Lower lobe of right lung (tissue), 2 donors: ENCODE data around the gene PNKP. TPM values are rescaled to one million over a fixed set of nuclear protein-coding genes. Genes with fewer than 3 reads are reported as not detected.

ENCODE experiments used
- ATAC-seq, 2 donors: fragments of 200-7000 bp; cut with Tn5 transposase; one replicate each; pipeline ENCODE4 v1.9.1; 2020 to 2022; ENCODE audit warnings: mild to moderate bottlenecking in 2 of 2, moderate library complexity in 2 of 2
- DNase-seq: peaks from one replicate; pipeline ENCODE4 v3.0.0-alpha.2; 2020
- H3K27ac ChIP-seq: fragments of 200-600 bp; one replicate; pipeline ENCODE4 v1.8.0; 2022
- H3K27me3 ChIP-seq: fragments of 200-600 bp; one replicate; pipeline ENCODE4 v1.8.0; 2022; ENCODE audit warnings: low read depth
- H3K36me3 ChIP-seq: fragments of 200-600 bp; one replicate; pipeline ENCODE4 v1.8.0; 2022; ENCODE audit warnings: mild to moderate bottlenecking
- H3K4me1 ChIP-seq: fragments of 200-600 bp; one replicate; pipeline ENCODE4 v1.8.0; 2022
- H3K4me3 ChIP-seq: fragments of 200-600 bp; one replicate; pipeline ENCODE4 v1.8.0; 2022; ENCODE audit warnings: mild to moderate bottlenecking
- H3K9me3 ChIP-seq: fragments of 200-600 bp; one replicate; pipeline ENCODE4 v1.8.0; 2022
- intact Hi-C: fragments of 100-400 bp; cut with DNase I; formaldehyde crosslinking; loops from one replicate; pipeline ENCODE4 v1.11.0; 2022
- microRNA-seq: library from miRNA; unstranded; fragments of <30 nt; microRNA quantifications from one replicate; pipeline ENCODE4 v1.2.0, GENCODE V29; 2020; ENCODE audit warnings: borderline number of aligned reads
- total RNA-seq: library from RNA; stranded (reverse); fragmentation: NEBNext Ultra II Directional; extraction: Animal tissue kit (Norgen Biotek cat#: 25700); gene quantifications from one replicate; pipeline ENCODE4 v1.2.1, GENCODE V29; 2021
- TF ChIP-seq, protein P1 (sequence below): fragments of 200-600 bp; IDR thresholded peaks from one replicate; pipeline ENCODE4 v1.8.0; 2022; ENCODE audit warnings: antibody characterized with exemption, mild to moderate bottlenecking
- donor health status: DM: no; HTN: yes; CAD: no; lungs with severe emphysema.

PNKP gene
- total RNA-seq, 1 donor from 2014 or later: 78.0 TPM

- TF ChIP-seq, protein P1, sequence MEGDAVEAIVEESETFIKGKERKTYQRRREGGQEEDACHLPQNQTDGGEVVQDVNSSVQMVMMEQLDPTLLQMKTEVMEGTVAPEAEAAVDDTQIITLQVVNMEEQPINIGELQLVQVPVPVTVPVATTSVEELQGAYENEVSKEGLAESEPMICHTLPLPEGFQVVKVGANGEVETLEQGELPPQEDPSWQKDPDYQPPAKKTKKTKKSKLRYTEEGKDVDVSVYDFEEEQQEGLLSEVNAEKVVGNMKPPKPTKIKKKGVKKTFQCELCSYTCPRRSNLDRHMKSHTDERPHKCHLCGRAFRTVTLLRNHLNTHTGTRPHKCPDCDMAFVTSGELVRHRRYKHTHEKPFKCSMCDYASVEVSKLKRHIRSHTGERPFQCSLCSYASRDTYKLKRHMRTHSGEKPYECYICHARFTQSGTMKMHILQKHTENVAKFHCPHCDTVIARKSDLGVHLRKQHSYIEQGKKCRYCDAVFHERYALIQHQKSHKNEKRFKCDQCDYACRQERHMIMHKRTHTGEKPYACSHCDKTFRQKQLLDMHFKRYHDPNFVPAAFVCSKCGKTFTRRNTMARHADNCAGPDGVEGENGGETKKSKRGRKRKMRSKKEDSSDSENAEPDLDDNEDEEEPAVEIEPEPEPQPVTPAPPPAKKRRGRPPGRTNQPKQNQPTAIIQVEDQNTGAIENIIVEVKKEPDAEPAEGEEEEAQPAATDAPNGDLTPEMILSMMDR: no peak
- no peaks in the 10 kb centered on the region for H3K9me3 ChIP-seq
- H3K27me3 ChIP-seq: no peaks in the 10 kb centered on the region
- peaks cover 23% of the 10 kb centered on the region for H3K4me1 ChIP-seq
- DNase-seq (no peak), ATAC-seq (no peak)
- H3K27ac ChIP-seq: no peak overlapping the region
- intact Hi-C loops: no loop called here
- H3K4me3 ChIP-seq: no peak overlapping the region
- no peaks in the 10 kb centered on the region for H3K36me3 ChIP-seq
Observed at GRCh38 chr19:49811328-49811727, 56.0 kb downstream of the PNKP start.

Small RNA genes within 50 kb of the gene (microRNA-seq; reads per million reads assigned to microRNA genes)
- not detected for gene MIR4749
- 2.0 reads per million for gene MIR4750
- not detected for gene MIR6800

Other genes starting within 250 kb of the PNKP start
- 114 TPM for gene RRAS, start 227.4 kb downstream of the PNKP start, total RNA-seq
- gene SCAF1, start 225.4 kb downstream of the PNKP start, total RNA-seq: 59.4 TPM
- gene IRF3, start 201.7 kb downstream of the PNKP start, total RNA-seq: 99.8 TPM
- gene BCL2L12, start 201.6 kb downstream of the PNKP start, total RNA-seq: 17.0 TPM
- gene PRMT1, start 190.3 kb downstream of the PNKP start, total RNA-seq: 88.3 TPM
- gene ADM5, start 178.0 kb downstream of the PNKP start, total RNA-seq: 2.1 TPM
- gene CPT1C, start 176.5 kb downstream of the PNKP start, total RNA-seq: 3.8 TPM
- 1.2 TPM for gene TSKS, start 104.3 kb downstream of the PNKP start, total RNA-seq
- 67.6 TPM for gene AP2A1, start 100.6 kb downstream of the PNKP start, total RNA-seq
- 24.0 TPM for gene FUZ, start 54.3 kb downstream of the PNKP start, total RNA-seq
- 65.8 TPM for gene MED25, start 49.3 kb downstream of the PNKP start, total RNA-seq
- 124 TPM for gene PTOV1, start 16.4 kb downstream of the PNKP start, total RNA-seq
- 29.7 TPM for gene AKT1S1, start 9.8 kb upstream of the PNKP start, total RNA-seq
- 53.1 TPM for gene TBC1D17, start 10.1 kb upstream of the PNKP start, total RNA-seq
- gene IL4I1, start 29.3 kb upstream of the PNKP start, total RNA-seq: 1.6 TPM
- 13.8 TPM for gene ATF5, start 61.6 kb upstream of the PNKP start, total RNA-seq
- 36.5 TPM for gene NUP62, start 61.9 kb upstream of the PNKP start, total RNA-seq
- 7.7 TPM for gene SIGLEC11, start 93.6 kb upstream of the PNKP start, total RNA-seq
- 47.1 TPM for gene VRK3, start 157.8 kb upstream of the PNKP start, total RNA-seq
- 6.8 TPM for gene ZNF473, start 158.4 kb upstream of the PNKP start, total RNA-seq